Forelimb muscle (tissue), 1 donor: Measurements from ENCODE around the gene SNX10. TPM values are rescaled to one million over a fixed set of nuclear protein-coding genes. Genes with fewer than 3 reads are reported as not detected.

Experiments
- DNase-seq: peaks from one replicate; pipeline ENCODE4 v3.0.0-alpha.2; 2013; ENCODE audit warnings: low read depth
- polyA plus RNA-seq: library from polyadenylated mRNA; unstranded; fragments of 120-200 nt; gene quantifications from one replicate; pipeline ENCODE4 v1.2.1, GENCODE V29; 2013; ENCODE audit not compliant: insufficient read length

Gene SNX10
- polyA plus RNA-seq, 1 donor, result 2.2 TPM

GRCh38 chr7:26298472-26299058 lies 6.9 kb downstream of the SNX10 start:
- DNase-seq, result no peak

- no peak for DNase-seq
These were observed 13.6 kb downstream of the SNX10 start for GRCh38 chr7:26305090-26305868.

GRCh38 chr7:26305869-26306665 lies 14.4 kb downstream of the SNX10 start:
- no peak for DNase-seq

- DNase-seq, result no peak
These were observed 15.1 kb downstream of the SNX10 start for GRCh38 chr7:26306790-26307189.

- DNase-seq, result no peak
These were observed 15.6 kb downstream of the SNX10 start for GRCh38 chr7:26307226-26307625.

GRCh38 chr7:26307791-26308190 lies 16.1 kb downstream of the SNX10 start:
- no peak for DNase-seq

GRCh38 chr7:26308551-26308950 lies 16.9 kb downstream of the SNX10 start:
- no peak for DNase-seq

- DNase-seq, result no peak
These were observed 17.4 kb downstream of the SNX10 start for GRCh38 chr7:26309089-26309488.

GRCh38 chr7:26311798-26312197 lies 20.1 kb downstream of the SNX10 start:
- no peak for DNase-seq

GRCh38 chr7:26317211-26317610 lies 25.5 kb downstream of the SNX10 start:
- DNase-seq, result no peak

GRCh38 chr7:26318921-26319320 lies 27.3 kb downstream of the SNX10 start:
- no peak for DNase-seq

GRCh38 chr7:26319636-26320035 lies 28.0 kb downstream of the SNX10 start:
- DNase-seq, result no peak

- no peak for DNase-seq
These were observed 29.2 kb downstream of the SNX10 start for GRCh38 chr7:26320878-26321277.

GRCh38 chr7:26321435-26321834 lies 29.8 kb downstream of the SNX10 start:
- no peak for DNase-seq

- no peak for DNase-seq
These were observed 34.5 kb downstream of the SNX10 start for GRCh38 chr7:26326211-26326610.

GRCh38 chr7:26328498-26329390 lies 37.1 kb downstream of the SNX10 start:
- no peak for DNase-seq

GRCh38 chr7:26329520-26330255 lies 38.0 kb downstream of the SNX10 start:
- no peak for DNase-seq

GRCh38 chr7:26331113-26331512 lies 39.5 kb downstream of the SNX10 start:
- no peak for DNase-seq

- no peak for DNase-seq
These were observed 40.1 kb downstream of the SNX10 start for GRCh38 chr7:26331789-26332188.

GRCh38 chr7:26332698-26333097 lies 41.0 kb downstream of the SNX10 start:
- DNase-seq, result no peak
